ENCODE results near the gene TSHR.

Gene TSHR

DNA sequence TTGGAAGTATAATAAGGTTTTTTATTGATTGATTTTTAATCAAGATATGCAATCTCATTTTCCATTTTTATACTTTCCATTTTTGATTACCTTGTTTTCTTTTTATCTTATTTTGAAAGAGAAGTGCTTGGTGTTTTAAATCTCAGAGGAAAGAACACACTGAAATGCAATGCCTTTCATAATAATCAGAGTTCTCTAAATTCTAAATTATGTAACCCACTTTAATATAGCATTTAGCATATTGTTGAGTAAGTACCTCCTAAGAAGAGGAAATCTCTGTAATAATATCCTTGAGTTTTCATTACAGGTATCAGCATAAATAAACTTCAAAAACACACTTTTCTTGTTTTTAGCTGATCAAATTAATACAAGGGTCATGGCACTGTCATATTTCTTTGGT lies 168.4 kb downstream of the TSHR start:
- no peak overlapping the region for H3K27ac ChIP-seq (ENCODE audit: insufficient read depth, low read depth, low read length, poor library complexity, severe bottlenecking)
- H3K4me1 ChIP-seq (ENCODE audit: control insufficient read depth, insufficient read depth, low read length) = no peaks in the 10 kb centered on the region
- H3K4me3 ChIP-seq (ENCODE audit: insufficient read depth, low read depth, low read length) = no peak overlapping the region
- H3K9me3 ChIP-seq (ENCODE audit: control insufficient read depth, low read length) = no peaks in the 10 kb centered on the region
- H3K27me3 ChIP-seq (ENCODE audit: control insufficient read depth, insufficient read depth, low read length, poor library complexity, severe bottlenecking) = no peaks in the 10 kb centered on the region
- no peaks in the 10 kb centered on the region for H3K36me3 ChIP-seq (ENCODE audit: control insufficient read depth, insufficient read depth, low read length)

DNA sequence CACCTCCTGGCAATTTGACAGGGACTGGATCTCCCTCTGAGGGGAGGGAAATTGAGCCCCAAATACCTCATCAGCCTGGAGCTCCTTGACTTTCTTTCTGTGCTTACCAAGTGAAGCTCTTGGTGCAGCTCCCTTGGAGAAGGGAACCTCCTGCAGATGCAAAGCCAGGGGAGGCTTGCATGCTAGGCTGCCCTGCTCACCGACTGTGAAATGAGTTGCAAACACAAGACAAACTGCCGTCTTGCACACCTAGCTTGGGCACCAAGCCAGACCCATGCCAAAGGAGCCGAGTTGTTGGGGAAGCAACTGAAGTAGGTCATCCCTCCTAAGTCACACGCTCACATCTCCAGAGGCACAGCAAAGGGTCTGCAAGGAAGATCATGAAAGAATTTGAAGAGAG lies 170.1 kb downstream of the TSHR start:
- H3K36me3 ChIP-seq (ENCODE audit: control insufficient read depth, insufficient read depth, low read length) = no peaks in the 10 kb centered on the region
- no peak overlapping the region for H3K4me3 ChIP-seq (ENCODE audit: insufficient read depth, low read depth, low read length)
- no peaks in the 10 kb centered on the region for H3K27me3 ChIP-seq (ENCODE audit: control insufficient read depth, insufficient read depth, low read length, poor library complexity, severe bottlenecking)
- H3K9me3 ChIP-seq (ENCODE audit: control insufficient read depth, low read length) = no peaks in the 10 kb centered on the region
- 80 to 86% methylated on average over 4 of the region's 4 CpGs for WGBS, 2 experiments
- no peaks in the 10 kb centered on the region for H3K4me1 ChIP-seq (ENCODE audit: control insufficient read depth, insufficient read depth, low read length)
- H3K27ac ChIP-seq (ENCODE audit: insufficient read depth, low read depth, low read length, poor library complexity, severe bottlenecking) = no peak overlapping the region

DNA sequence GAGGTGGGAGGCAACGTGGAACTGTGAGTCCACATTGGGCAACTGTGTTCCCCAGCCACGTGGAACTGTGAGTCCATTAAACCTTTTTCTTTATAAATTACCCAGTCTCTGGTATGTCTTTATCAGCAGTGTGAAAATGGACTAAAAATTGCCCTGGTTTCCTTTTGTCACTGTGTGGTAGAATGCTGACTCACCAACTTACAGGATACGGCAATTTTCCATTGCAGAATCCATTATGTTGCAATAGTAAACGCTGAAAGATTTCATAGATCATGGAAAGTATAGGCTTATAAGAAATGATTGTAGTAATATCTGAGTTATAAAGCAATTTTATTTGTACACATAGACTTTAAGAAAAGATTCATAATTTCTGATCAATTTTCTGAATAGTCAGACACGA lies 172.4 kb downstream of the TSHR start:
- H3K9me3 ChIP-seq (ENCODE audit: control insufficient read depth, low read length) = no peaks in the 10 kb centered on the region
- no peaks in the 10 kb centered on the region for H3K36me3 ChIP-seq (ENCODE audit: control insufficient read depth, insufficient read depth, low read length)
- 87 to 98% methylated on average over 4 to 5 of the region's 5 CpGs for WGBS, 2 experiments
- no peak overlapping the region for H3K4me3 ChIP-seq (ENCODE audit: insufficient read depth, low read depth, low read length)
- H3K4me1 ChIP-seq (ENCODE audit: control insufficient read depth, insufficient read depth, low read length) = no peaks in the 10 kb centered on the region
- no peaks in the 10 kb centered on the region for H3K27me3 ChIP-seq (ENCODE audit: control insufficient read depth, insufficient read depth, low read length, poor library complexity, severe bottlenecking)
- H3K27ac ChIP-seq (ENCODE audit: insufficient read depth, low read depth, low read length, poor library complexity, severe bottlenecking) = no peak overlapping the region

DNA sequence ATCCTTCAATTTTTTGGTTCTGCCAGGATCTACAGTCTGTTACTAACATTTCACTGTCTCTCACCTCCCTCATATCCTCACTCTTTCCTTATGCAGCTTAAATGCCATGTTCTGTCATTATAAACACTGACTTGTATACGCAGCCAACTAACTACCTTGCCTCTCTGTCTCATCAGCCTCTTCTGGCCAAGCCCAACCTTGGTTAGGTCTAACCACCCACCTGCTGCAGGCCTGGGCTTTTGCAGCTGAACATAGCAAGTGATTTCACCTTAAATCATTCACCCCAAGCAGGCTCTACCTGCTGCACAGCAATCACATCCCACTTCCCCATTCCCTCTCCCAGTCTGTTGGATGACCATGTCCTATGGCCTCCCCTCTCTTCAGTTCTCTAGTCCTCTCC lies 173.8 kb downstream of the TSHR start:
- Histone ChIP-seq H3K9me3 (ENCODE audit: control insufficient read depth, low read length) (no peaks in the 10 kb centered on the region), H3K4me1 (ENCODE audit: control insufficient read depth, insufficient read depth, low read length) (no peaks in the 10 kb centered on the region), H3K4me3 (ENCODE audit: insufficient read depth, low read depth, low read length) (no peak overlapping the region), H3K36me3 (ENCODE audit: control insufficient read depth, insufficient read depth, low read length) (no peaks in the 10 kb centered on the region), H3K27ac (ENCODE audit: insufficient read depth, low read depth, low read length, poor library complexity, severe bottlenecking) (no peak overlapping the region), H3K27me3 (ENCODE audit: control insufficient read depth, insufficient read depth, low read length, poor library complexity, severe bottlenecking) (no peaks in the 10 kb centered on the region)
- 89 to 90% methylated on average over 1 of the region's 1 CpG for WGBS, 2 experiments

DNA sequence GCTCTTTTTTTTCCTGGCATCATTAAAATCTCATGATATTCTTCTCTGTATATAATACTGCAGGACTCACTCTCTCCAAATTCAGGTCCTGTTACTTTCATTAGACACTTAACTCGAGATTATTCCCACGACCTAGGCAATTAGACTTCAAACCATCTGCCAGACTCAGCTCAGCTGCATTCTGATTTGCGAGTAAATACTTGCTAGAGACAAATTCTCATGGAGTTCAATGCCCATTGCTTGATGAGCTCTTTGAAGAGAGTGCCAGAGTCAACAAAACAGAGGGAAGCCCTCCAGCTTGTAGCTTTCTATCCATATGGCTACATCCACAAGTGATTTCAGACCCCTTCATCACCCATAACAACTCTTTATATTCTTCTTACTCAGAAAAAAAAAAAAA lies 177.0 kb downstream of the TSHR start:
- WGBS, 2 experiments = 86 to 89% methylated on average over 3 of the region's 3 CpGs
- no peak overlapping the region for H3K27ac ChIP-seq (ENCODE audit: insufficient read depth, low read depth, low read length, poor library complexity, severe bottlenecking)
- H3K4me3 ChIP-seq (ENCODE audit: insufficient read depth, low read depth, low read length) = no peak overlapping the region
- no peaks in the 10 kb centered on the region for H3K36me3 ChIP-seq (ENCODE audit: control insufficient read depth, insufficient read depth, low read length)
- no peaks in the 10 kb centered on the region for H3K4me1 ChIP-seq (ENCODE audit: control insufficient read depth, insufficient read depth, low read length)
- no peaks in the 10 kb centered on the region for H3K9me3 ChIP-seq (ENCODE audit: control insufficient read depth, low read length)
- H3K27me3 ChIP-seq (ENCODE audit: control insufficient read depth, insufficient read depth, low read length, poor library complexity, severe bottlenecking) = no peaks in the 10 kb centered on the region

DNA sequence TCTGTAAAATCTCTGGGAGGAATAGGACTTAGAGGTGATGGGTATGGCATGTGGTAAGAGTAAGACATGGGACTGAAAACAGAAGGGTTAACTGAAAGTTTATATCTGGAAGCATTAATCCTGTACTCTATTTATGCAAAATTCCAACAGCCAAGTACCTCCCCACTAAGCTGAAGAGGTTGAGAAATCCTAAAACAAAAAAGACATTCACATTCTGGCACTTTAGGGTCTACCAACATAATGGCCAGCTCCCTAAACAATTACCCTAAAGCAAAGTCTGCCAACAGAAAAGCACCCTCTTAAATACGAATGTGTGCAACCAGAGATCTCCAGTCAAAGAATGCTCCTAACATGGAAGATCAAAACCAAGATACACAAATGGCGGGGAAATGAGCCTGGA lies 178.0 kb downstream of the TSHR start:
- no peaks in the 10 kb centered on the region for H3K36me3 ChIP-seq (ENCODE audit: control insufficient read depth, insufficient read depth, low read length)
- 86 to 96% methylated on average over 2 of the region's 2 CpGs for WGBS, 2 experiments

DNA sequence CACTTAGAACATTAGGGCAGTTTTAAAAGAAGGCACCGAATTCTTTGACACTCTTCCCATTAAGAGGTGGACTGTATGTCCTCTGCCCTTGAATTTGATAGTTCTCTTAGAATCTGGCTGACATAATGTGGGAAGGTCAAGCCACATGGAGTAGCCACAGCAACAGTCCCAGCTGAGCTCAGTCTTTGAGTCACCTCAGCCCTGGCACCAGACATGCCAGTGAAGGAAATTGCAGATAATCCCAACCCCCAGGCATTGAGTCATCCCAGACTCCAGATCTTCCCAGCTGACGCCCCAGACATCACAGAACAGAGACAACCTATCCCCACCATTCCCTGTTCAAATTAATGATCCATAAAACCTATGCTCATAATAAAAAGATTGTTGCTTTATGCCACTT lies 181.9 kb downstream of the TSHR start:
- WGBS, 2 experiments = 73 to 89% methylated on average over 2 of the region's 2 CpGs
- Histone ChIP-seq H3K4me1 (ENCODE audit: control insufficient read depth, insufficient read depth, low read length) (no peaks in the 10 kb centered on the region), H3K36me3 (ENCODE audit: control insufficient read depth, insufficient read depth, low read length) (no peaks in the 10 kb centered on the region), H3K27me3 (ENCODE audit: control insufficient read depth, insufficient read depth, low read length, poor library complexity, severe bottlenecking) (no peaks in the 10 kb centered on the region), H3K9me3 (ENCODE audit: control insufficient read depth, low read length) (no peaks in the 10 kb centered on the region), H3K4me3 (ENCODE audit: insufficient read depth, low read depth, low read length) (no peak overlapping the region), H3K27ac (ENCODE audit: insufficient read depth, low read depth, low read length, poor library complexity, severe bottlenecking) (no peak overlapping the region)

More for the DNA sequence above, 178.0 kb downstream of the TSHR start:
- H3K9me3 ChIP-seq (ENCODE audit: control insufficient read depth, low read length) = no peaks in the 10 kb centered on the region
- H3K4me1 ChIP-seq (ENCODE audit: control insufficient read depth, insufficient read depth, low read length) = no peaks in the 10 kb centered on the region
- no peak overlapping the region for H3K4me3 ChIP-seq (ENCODE audit: insufficient read depth, low read depth, low read length)
- H3K27ac ChIP-seq (ENCODE audit: insufficient read depth, low read depth, low read length, poor library complexity, severe bottlenecking) = no peak overlapping the region
- H3K27me3 ChIP-seq (ENCODE audit: control insufficient read depth, insufficient read depth, low read length, poor library complexity, severe bottlenecking) = no peaks in the 10 kb centered on the region

DNA sequence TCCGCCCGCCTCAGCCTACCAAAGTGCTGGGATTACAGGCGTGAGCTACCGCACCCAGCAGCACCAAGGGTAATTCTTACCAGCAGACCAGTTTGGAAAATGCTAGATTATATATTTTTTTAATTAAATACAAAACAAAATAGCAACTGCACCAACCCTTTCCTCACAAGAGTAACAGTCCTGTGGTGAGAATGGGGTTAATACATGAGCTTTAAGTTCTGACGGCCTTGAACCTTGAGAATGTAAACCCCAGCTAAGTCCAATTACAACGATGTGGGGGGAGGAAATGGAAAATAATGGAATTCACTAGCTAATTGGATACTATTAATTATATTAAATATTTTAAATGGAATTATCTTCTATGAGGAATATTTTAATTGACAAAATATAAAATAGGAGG lies 183.0 kb downstream of the TSHR start:
- H3K27ac ChIP-seq (ENCODE audit: insufficient read depth, low read depth, low read length, poor library complexity, severe bottlenecking) = no peak overlapping the region
- 93 to 98% methylated on average over 5 of the region's 6 CpGs for WGBS, 2 experiments
- no peaks in the 10 kb centered on the region for H3K9me3 ChIP-seq (ENCODE audit: control insufficient read depth, low read length)
- H3K27me3 ChIP-seq (ENCODE audit: control insufficient read depth, insufficient read depth, low read length, poor library complexity, severe bottlenecking) = no peaks in the 10 kb centered on the region
- no peak overlapping the region for H3K4me3 ChIP-seq (ENCODE audit: insufficient read depth, low read depth, low read length)
- H3K36me3 ChIP-seq (ENCODE audit: control insufficient read depth, insufficient read depth, low read length) = no peaks in the 10 kb centered on the region
- H3K4me1 ChIP-seq (ENCODE audit: control insufficient read depth, insufficient read depth, low read length) = no peaks in the 10 kb centered on the region

DNA sequence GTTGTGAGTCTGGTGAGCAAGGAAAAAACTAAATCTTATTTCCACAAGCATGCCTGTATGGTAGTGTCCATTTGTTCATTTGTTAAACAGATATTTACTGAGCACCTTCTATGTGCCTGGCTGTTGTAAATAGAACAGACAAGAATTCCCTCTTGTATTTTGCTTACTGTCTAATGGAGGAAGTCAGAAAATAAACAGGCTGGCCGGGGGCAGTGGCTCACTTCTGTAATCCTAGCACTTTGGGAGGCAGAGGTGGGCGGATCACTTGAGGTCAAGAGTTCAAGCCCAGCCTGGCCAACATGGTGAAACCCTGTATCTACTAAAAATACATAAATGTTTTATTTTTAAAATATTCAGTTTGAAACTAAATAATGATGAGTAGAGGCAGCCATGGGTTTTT lies 186.0 kb downstream of the TSHR start:
- Histone ChIP-seq H3K27ac (ENCODE audit: insufficient read depth, low read depth, low read length, poor library complexity, severe bottlenecking) (no peak overlapping the region), H3K27me3 (ENCODE audit: control insufficient read depth, insufficient read depth, low read length, poor library complexity, severe bottlenecking) (no peaks in the 10 kb centered on the region), H3K36me3 (ENCODE audit: control insufficient read depth, insufficient read depth, low read length) (no peaks in the 10 kb centered on the region), H3K4me3 (ENCODE audit: insufficient read depth, low read depth, low read length) (no peak overlapping the region), H3K9me3 (ENCODE audit: control insufficient read depth, low read length) (no peaks in the 10 kb centered on the region), H3K4me1 (ENCODE audit: control insufficient read depth, insufficient read depth, low read length) (no peaks in the 10 kb centered on the region)
- WGBS, 2 experiments = 82 to 88% methylated on average over 2 of the region's 2 CpGs

DNA sequence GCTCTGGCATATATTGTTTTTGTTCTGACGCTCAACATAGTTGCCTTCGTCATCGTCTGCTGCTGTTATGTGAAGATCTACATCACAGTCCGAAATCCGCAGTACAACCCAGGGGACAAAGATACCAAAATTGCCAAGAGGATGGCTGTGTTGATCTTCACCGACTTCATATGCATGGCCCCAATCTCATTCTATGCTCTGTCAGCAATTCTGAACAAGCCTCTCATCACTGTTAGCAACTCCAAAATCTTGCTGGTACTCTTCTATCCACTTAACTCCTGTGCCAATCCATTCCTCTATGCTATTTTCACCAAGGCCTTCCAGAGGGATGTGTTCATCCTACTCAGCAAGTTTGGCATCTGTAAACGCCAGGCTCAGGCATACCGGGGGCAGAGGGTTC lies 188.4 kb downstream of the TSHR start:
- 94 to 96% methylated on average over 8 of the region's 8 CpGs for WGBS, 2 experiments

DNA sequence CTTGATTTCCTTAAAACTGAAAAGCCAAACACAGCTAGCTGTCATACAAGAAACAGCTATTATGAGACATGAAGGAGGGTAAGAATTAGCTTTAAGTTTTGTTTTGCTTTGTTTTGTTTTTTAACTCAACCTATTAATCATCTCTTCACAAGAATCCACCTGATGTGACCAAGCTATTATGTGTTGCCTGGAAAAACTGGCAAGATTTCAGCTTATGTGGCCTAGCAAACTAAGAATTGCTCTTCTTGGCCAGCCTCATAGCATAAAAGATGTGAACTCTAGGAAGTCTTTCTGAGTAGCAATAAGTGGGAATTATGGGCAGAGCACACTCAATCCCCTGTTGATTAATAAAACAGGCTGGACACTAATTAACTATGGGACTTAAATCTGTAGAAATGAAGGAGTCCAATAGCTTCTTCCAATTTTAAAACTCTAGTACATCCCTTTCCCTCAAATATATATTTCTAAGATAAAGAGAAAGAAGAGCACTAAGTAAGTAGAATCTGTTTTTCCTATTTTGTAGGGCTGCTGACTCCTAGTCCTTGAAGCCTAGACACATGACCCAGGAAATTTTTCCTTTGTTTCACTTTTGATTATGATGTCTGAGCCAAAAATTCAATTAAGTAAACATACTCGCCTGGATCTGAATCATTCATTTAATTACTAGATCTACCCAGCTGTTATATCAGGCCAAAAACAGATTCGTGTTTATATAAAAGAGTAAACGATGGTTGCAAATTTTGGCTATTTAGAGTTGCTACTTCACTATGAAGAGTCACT lies 189.6 kb downstream of the TSHR start:
- H3K27ac ChIP-seq (ENCODE audit: insufficient read depth, low read depth, low read length, poor library complexity, severe bottlenecking) = no peak overlapping the region
- no peak overlapping the region for H3K4me3 ChIP-seq (ENCODE audit: insufficient read depth, low read depth, low read length)
- H3K9me3 ChIP-seq (ENCODE audit: control insufficient read depth, low read length) = no peaks in the 10 kb centered on the region
- no peaks in the 10 kb centered on the region for H3K36me3 ChIP-seq (ENCODE audit: control insufficient read depth, insufficient read depth, low read length)
- 93 to 95% methylated on average over 3 of the region's 3 CpGs for whole genome bisulfite sequencing, 2 experiments
- H3K4me1 ChIP-seq (ENCODE audit: control insufficient read depth, insufficient read depth, low read length) = no peaks in the 10 kb centered on the region
- H3K27me3 ChIP-seq (ENCODE audit: control insufficient read depth, insufficient read depth, low read length, poor library complexity, severe bottlenecking) = no peaks in the 10 kb centered on the region

More for the DNA sequence above, 188.4 kb downstream of the TSHR start:
- Histone ChIP-seq H3K36me3 (ENCODE audit: control insufficient read depth, insufficient read depth, low read length) (no peaks in the 10 kb centered on the region), H3K27ac (ENCODE audit: insufficient read depth, low read depth, low read length, poor library complexity, severe bottlenecking) (no peak overlapping the region), H3K9me3 (ENCODE audit: control insufficient read depth, low read length) (no peaks in the 10 kb centered on the region), H3K4me3 (ENCODE audit: insufficient read depth, low read depth, low read length) (no peak overlapping the region), H3K4me1 (ENCODE audit: control insufficient read depth, insufficient read depth, low read length) (no peaks in the 10 kb centered on the region), H3K27me3 (ENCODE audit: control insufficient read depth, insufficient read depth, low read length, poor library complexity, severe bottlenecking) (no peaks in the 10 kb centered on the region)

Data from ectodermal cell (in vitro differentiated cells).